ENCODE data around the gene JAK3. TPM values are rescaled to one million over a fixed set of nuclear protein-coding genes. Genes with fewer than 3 reads are reported as not detected.
A peak's percentile ranks its signal among the peaks of the same experiment; 100 is the strongest.

Gene JAK3
- total RNA-seq, 1 experiment from 2014 or later: 3.3 TPM

GRCh38 chr19:17830567-17831418 lies 17.0 kb downstream of the JAK3 start:
- H3K23ac ChIP-seq (ENCODE audit: insufficient read length, low read depth, low read length): no peak overlapping the region
- H2BK12ac ChIP-seq (ENCODE audit: insufficient read length, low read depth, low read length): no peak overlapping the region
- H3K4me3 Mint-ChIP-seq: peak overlapping the region; percentile 74 to 93
- H2BK20ac ChIP-seq (ENCODE audit: low read depth, low read length, poor library complexity, severe bottlenecking): no peak overlapping the region
- no CpG with 5 or more reads among the region's 50 CpGs for WGBS (ENCODE audit: extremely low coverage, insufficient read length, low lambda C conversion rate)
- H2AFZ ChIP-seq (ENCODE audit: low read length): peak overlapping the region; percentile 41
- no peaks in the 10 kb centered on the region; the same call in 1 of the 2 replicates for H3K4me1 ChIP-seq (ENCODE audit: insufficient read depth, low read length)
- H3K36me3 Mint-ChIP-seq (ENCODE audit: insufficient read depth in 1 of 3, low read depth in 3 of 3): no peaks in the 10 kb centered on the region
- no peak overlapping the region for H2BK15ac ChIP-seq (ENCODE audit: low read depth, low read length)
- no peak overlapping the region for H4K5ac ChIP-seq (ENCODE audit: insufficient read length, low read depth, low read length)
- peak overlapping the region; percentile 94 to 99 (median 99) for H3K27ac Mint-ChIP-seq
- no peak overlapping the region for H3K4ac ChIP-seq (ENCODE audit: low read depth, low read length)
- H3K4me2 ChIP-seq (ENCODE audit: insufficient read depth, insufficient read length, low read length): peak overlapping the region; percentile 74
- no peaks in the 10 kb centered on the region for H3K9me3 ChIP-seq (ENCODE audit: control insufficient read depth, low read depth, low read length)
- no peak overlapping the region for H4K8ac ChIP-seq (replicated peaks; ENCODE audit: insufficient read length, low read depth, low read length)
- peak overlapping the region; percentile 45 for H3K9ac ChIP-seq (ENCODE audit: extremely low read depth, insufficient read length, low read length)
- H3K56ac ChIP-seq (ENCODE audit: insufficient read length, low read depth, low read length): no peak overlapping the region
- no peak overlapping the region for H2BK120ac ChIP-seq (ENCODE audit: low read depth, low read length, poor library complexity, severe bottlenecking)
- H3K23me2 ChIP-seq (ENCODE audit: insufficient read length, low read depth, low read length, poor library complexity, severe bottlenecking): peaks cover 8% of the 10 kb centered on the region
- no peak overlapping the region for H4K91ac ChIP-seq (ENCODE audit: insufficient read length, low read depth, low read length)
- peak overlapping the region; percentile 62; the same call in 1 of the 2 replicates for H3K14ac ChIP-seq (ENCODE audit: insufficient read depth, low read length)
- no peak overlapping the region for H3T11ph ChIP-seq (ENCODE audit: low read length)
- peaks cover 13 to 31% of the 10 kb centered on the region in 2 experiments for H3K4me1 Mint-ChIP-seq
- H3K27me3 ChIP-seq (ENCODE audit: insufficient read depth, low read length): no peaks in the 10 kb centered on the region
- no peak for TF ChIP-seq CTCF (conservative IDR thresholded peaks at IDR 0.05)
- H3K9me3 Mint-ChIP-seq: no peaks in the 10 kb centered on the region; a peak in 1 of 5 replicates
- peak; percentile 97 for DNase-seq
- H3K27me3 Mint-ChIP-seq (ENCODE audit: low read depth): peaks cover 8% of the 10 kb centered on the region
- peak overlapping the region; percentile 29 for H3K27ac ChIP-seq (ENCODE audit: insufficient read length, low read depth, low read length)
- H3K79me2 ChIP-seq (ENCODE audit: insufficient read depth, low read length): no peaks in the 10 kb centered on the region
- H4K20me1 ChIP-seq (ENCODE audit: control insufficient read depth, insufficient read depth, insufficient read length): no peaks in the 10 kb centered on the region
- no peak overlapping the region for H2BK5ac ChIP-seq (ENCODE audit: insufficient read length, low read length)
- peak overlapping the region; percentile 37 for H3K18ac ChIP-seq (ENCODE audit: insufficient read length, low read depth, low read length)
- H3K79me1 ChIP-seq (ENCODE audit: insufficient read depth, low read depth, low read length, poor library complexity, severe bottlenecking): no peaks in the 10 kb centered on the region
- no peak overlapping the region for H2AK5ac ChIP-seq (ENCODE audit: insufficient read length, low read length)
